Activated CD4-positive, alpha-beta memory T cell treated with anti-CD3 and anti-CD28 coated beads, Interleukin-2, amount 10 ng/mL, durations not matched to agents 7 days and 5 days (primary cell): ENCODE data around the gene B3GAT2. TPM values are rescaled to one million over a fixed set of nuclear protein-coding genes. Genes with fewer than 3 reads are reported as not detected.

Source experiments
- CTCF ChIA-PET: fragments of 350-600 bp; sonication (Branson Sonifier 250); formaldehyde crosslinking; loops from one replicate; lab custom pipeline; 2021; ENCODE audit warnings: antibody characterized with exemption, inconsistent platforms; lab: Charles Lee
- POLR2A ChIA-PET: fragments of 350-600 bp; sonication (Branson Sonifier 250); formaldehyde crosslinking; loops from one replicate; lab custom pipeline; 2021; ENCODE audit warnings: antibody characterized with exemption; lab: Charles Lee
- DNase-seq: peaks from one replicate; pipeline ENCODE4 v3.0.0-alpha.2; 2020
- H3K27ac Mint-ChIP-seq: one replicate; pipeline ENCODE4 v1.8.0; 2021; ENCODE audit warnings: mild to moderate bottlenecking, mixed read lengths
- H3K27me3 Mint-ChIP-seq: one replicate; pipeline ENCODE4 v1.8.0; 2021; ENCODE audit warnings: mixed read lengths
- H3K36me3 Mint-ChIP-seq: one replicate; pipeline ENCODE4 v1.8.0; 2021; ENCODE audit warnings: low read depth, mixed read lengths
- H3K4me1 Mint-ChIP-seq: one replicate; pipeline ENCODE4 v1.8.0; 2021; ENCODE audit warnings: mixed read lengths
- H3K4me3 Mint-ChIP-seq: one replicate; pipeline ENCODE4 v1.8.0; 2021; ENCODE audit warnings: mild to moderate bottlenecking, mixed read lengths
- H3K9me3 Mint-ChIP-seq: one replicate; pipeline ENCODE4 v1.8.0; 2021; ENCODE audit warnings: mixed read lengths
- total RNA-seq, 2 experiments: library from RNA; stranded (reverse); gene quantifications; one replicate each; pipeline ENCODE4 v1.2.3, GENCODE V29; 2021

Gene B3GAT2
- total RNA-seq, 2 experiments from 2014 or later: 0.05 TPM; not detected in 1

DNA sequence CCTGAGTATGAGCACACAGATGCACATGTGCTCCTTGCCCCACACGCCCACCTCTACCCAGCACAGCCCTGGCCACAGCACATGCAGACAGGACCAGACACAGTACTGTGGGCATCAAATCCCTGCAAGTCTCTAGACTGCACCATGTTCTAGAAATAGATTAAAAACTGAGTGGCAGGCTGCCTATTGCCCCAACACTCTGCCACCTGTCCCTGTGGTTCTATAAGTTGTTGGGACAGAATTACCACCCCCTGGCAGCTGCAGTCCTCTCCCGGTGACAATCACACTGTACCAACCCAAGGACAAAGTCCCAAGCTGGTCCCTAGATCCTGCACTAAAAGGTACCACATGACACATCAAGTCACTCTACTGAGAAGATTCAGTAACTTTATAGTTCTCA is 70.2 kb downstream of the B3GAT2 start:
- CTCF ChIA-PET: interaction anchor here (1.2 to 3.0 kb wide), 3 partner anchors 178 to 366 kb away, joined by 3 to 96 read pairs (median 39); no protein-coding TSS in a partner anchor
- POLR2A ChIA-PET: no interaction called here
- H3K36me3 Mint-ChIP-seq: no peaks in the 10 kb centered on the region

GRCh38 chr6:70886071-70886470 is 70.8 kb downstream of the B3GAT2 start:
- Mint-ChIP-seq H3K4me1 (no peaks in the 10 kb centered on the region), H3K9me3 (no peaks in the 10 kb centered on the region), H3K27me3 (no peaks in the 10 kb centered on the region), H3K36me3 (no peaks in the 10 kb centered on the region), H3K4me3 (no peak overlapping the region), H3K27ac (no peak overlapping the region)
- CTCF ChIA-PET: interaction anchor here (1.0 to 3.0 kb wide), 7 partner anchors 8 to 366 kb away, joined by 3 to 96 read pairs (median 16); no protein-coding TSS in a partner anchor
- POLR2A ChIA-PET: no interaction called here
- no peak for DNase-seq

More for the DNA sequence above, 70.2 kb downstream of the B3GAT2 start:
- H3K9me3 Mint-ChIP-seq: no peaks in the 10 kb centered on the region
- no peak for DNase-seq
- no peak overlapping the region for H3K27ac Mint-ChIP-seq
- no peaks in the 10 kb centered on the region for H3K27me3 Mint-ChIP-seq
- no peaks in the 10 kb centered on the region for H3K4me1 Mint-ChIP-seq
- H3K4me3 Mint-ChIP-seq: no peak overlapping the region

- Mint-ChIP-seq H3K36me3 (no peaks in the 10 kb centered on the region), H3K27ac (no peak overlapping the region), H3K9me3 (no peaks in the 10 kb centered on the region), H3K27me3 (peaks cover 2% of the 10 kb centered on the region), H3K4me1 (no peaks in the 10 kb centered on the region), H3K4me3 (no peak overlapping the region)
- POLR2A ChIA-PET: interaction anchor here (0.7 kb wide), 1 partner anchor 772 kb away, joined by 3 read pairs; no protein-coding TSS in a partner anchor
- peak; percentile 60 for DNase-seq
- CTCF ChIA-PET: interaction anchor here (0.5 to 3.0 kb wide), 37 partner anchors 8 to 1207 kb away, joined by 3 to 96 read pairs (median 4); partner anchors contain the start of gene B3GAT2
Measured at GRCh38 chr6:70884074-70884983, 72.5 kb downstream of the B3GAT2 start.

DNA sequence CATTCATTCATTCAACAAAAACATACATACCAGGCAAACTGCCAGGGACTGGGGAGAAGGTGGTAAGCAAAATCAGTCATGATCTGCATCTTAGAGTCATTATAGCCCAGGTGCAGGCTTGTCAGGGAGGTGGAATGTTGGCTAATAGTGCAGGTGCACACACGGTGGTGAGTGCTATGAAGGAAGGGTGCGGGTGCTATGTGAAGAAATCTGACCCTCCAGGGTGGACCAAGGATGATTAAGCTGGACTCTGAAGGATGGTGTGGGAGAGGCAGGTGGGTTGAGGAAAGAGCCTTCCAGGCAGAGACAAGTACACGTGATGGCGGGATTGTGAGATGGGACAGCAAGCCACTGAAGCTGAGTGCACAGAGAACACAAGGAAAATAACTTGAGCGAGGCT is 77.4 kb downstream of the B3GAT2 start:
- no peak overlapping the region for H3K27ac Mint-ChIP-seq
- ChIA-PET CTCF (interaction anchor here (1.2 kb wide), 1 partner anchor 76 kb away, joined by 4 read pairs; no protein-coding TSS in a partner anchor), POLR2A (no interaction called here)
- H3K9me3 Mint-ChIP-seq: no peaks in the 10 kb centered on the region
- peaks cover 14% of the 10 kb centered on the region for H3K27me3 Mint-ChIP-seq
- H3K36me3 Mint-ChIP-seq: no peaks in the 10 kb centered on the region
- no peak for DNase-seq
- no peaks in the 10 kb centered on the region for H3K4me1 Mint-ChIP-seq
- no peak overlapping the region for H3K4me3 Mint-ChIP-seq

GRCh38 chr6:70874181-70874913 is 82.5 kb downstream of the B3GAT2 start:
- no peaks in the 10 kb centered on the region for H3K36me3 Mint-ChIP-seq
- peaks cover 17% of the 10 kb centered on the region for H3K27me3 Mint-ChIP-seq
- ChIA-PET POLR2A (no interaction called here), CTCF (interaction anchor here (1.2 kb wide), 1 partner anchor 10 kb away, joined by 4 read pairs; no protein-coding TSS in a partner anchor)
- H3K4me3 Mint-ChIP-seq: no peak overlapping the region
- no peak for DNase-seq
- peaks cover 11% of the 10 kb centered on the region for H3K9me3 Mint-ChIP-seq
- no peaks in the 10 kb centered on the region for H3K4me1 Mint-ChIP-seq
- H3K27ac Mint-ChIP-seq: no peak overlapping the region

DNA sequence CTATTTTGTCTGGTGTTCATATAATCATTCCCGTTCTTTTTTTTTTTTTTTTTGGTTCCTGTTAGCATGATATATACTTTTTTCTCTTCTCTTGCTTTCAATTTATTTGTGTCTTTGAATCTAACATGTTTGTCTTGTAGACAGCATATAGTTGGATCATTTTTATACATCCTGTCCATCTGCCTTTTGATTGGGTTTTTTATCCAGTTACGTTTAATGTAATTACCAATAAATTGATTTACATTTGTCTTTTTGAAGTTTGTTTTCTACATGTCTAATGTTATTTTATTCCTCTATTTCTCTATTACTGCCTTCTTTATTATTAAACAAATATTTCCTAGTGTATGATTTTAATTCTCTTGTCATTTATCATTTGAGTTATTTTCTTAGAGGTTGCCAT is 84.4 kb downstream of the B3GAT2 start:
- no peaks in the 10 kb centered on the region for H3K4me1 Mint-ChIP-seq
- H3K36me3 Mint-ChIP-seq: no peaks in the 10 kb centered on the region
- H3K9me3 Mint-ChIP-seq: peaks cover 11% of the 10 kb centered on the region
- H3K4me3 Mint-ChIP-seq: no peak overlapping the region
- no peak for DNase-seq
- POLR2A ChIA-PET: no interaction called here
- CTCF ChIA-PET: interaction anchor here (1.0 kb wide), 1 partner anchor 12 kb away, joined by 4 read pairs; no protein-coding TSS in a partner anchor
- H3K27me3 Mint-ChIP-seq: peaks cover 22% of the 10 kb centered on the region
- no peak overlapping the region for H3K27ac Mint-ChIP-seq

GRCh38 chr6:70864401-70864800 is 92.5 kb downstream of the B3GAT2 start:
- Mint-ChIP-seq H3K27ac (no peak overlapping the region), H3K4me1 (peaks cover 6% of the 10 kb centered on the region), H3K27me3 (peaks cover 14% of the 10 kb centered on the region), H3K4me3 (no peak overlapping the region), H3K36me3 (peaks cover 15% of the 10 kb centered on the region), H3K9me3 (no peaks in the 10 kb centered on the region)
- POLR2A ChIA-PET: no interaction called here
- CTCF ChIA-PET: no interaction called here
- no peak for DNase-seq

- Mint-ChIP-seq H3K4me3 (no peak overlapping the region), H3K27me3 (peaks cover 10% of the 10 kb centered on the region), H3K27ac (no peak overlapping the region), H3K4me1 (peaks cover 6% of the 10 kb centered on the region), H3K36me3 (peaks cover 19% of the 10 kb centered on the region), H3K9me3 (no peaks in the 10 kb centered on the region)
- CTCF ChIA-PET: interaction anchor here (0.8 to 1.5 kb wide), 2 partner anchors 21 to 24 kb away, joined by 3 to 7 read pairs; no protein-coding TSS in a partner anchor
- no peak for DNase-seq
- POLR2A ChIA-PET: no interaction called here
Measured at GRCh38 chr6:70863343-70863742, 93.5 kb downstream of the B3GAT2 start.

GRCh38 chr6:70860920-70861319 is 95.9 kb downstream of the B3GAT2 start:
- POLR2A ChIA-PET: no interaction called here
- DNase-seq: no peak
- no peak overlapping the region for H3K27ac Mint-ChIP-seq
- H3K4me3 Mint-ChIP-seq: no peak overlapping the region
- no peaks in the 10 kb centered on the region for H3K27me3 Mint-ChIP-seq
- H3K9me3 Mint-ChIP-seq: no peaks in the 10 kb centered on the region
- H3K4me1 Mint-ChIP-seq: peaks cover 6% of the 10 kb centered on the region
- peaks cover 19% of the 10 kb centered on the region for H3K36me3 Mint-ChIP-seq
- CTCF ChIA-PET: no interaction called here

DNA sequence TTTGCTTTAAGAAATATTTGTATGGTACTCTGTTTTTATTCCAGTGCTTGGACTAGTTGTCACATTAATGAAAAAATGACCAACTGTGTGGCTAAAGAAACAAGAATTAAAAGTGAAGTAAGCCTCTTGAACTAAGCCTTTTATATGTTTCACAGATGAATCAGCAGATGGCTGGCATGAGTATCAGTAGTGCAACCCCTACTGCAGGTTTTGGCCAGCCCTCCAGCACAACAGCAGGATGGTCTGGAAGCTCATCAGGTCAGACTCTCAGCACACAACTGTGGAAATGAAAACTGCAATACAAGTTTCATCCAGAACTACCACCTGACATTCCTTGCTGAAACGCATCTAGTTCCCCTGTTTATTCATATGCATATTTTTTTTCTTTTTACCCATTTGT is 96.8 kb downstream of the B3GAT2 start:
- ChIA-PET CTCF (no interaction called here), POLR2A (no interaction called here)
- Mint-ChIP-seq H3K4me3 (no peak overlapping the region), H3K9me3 (no peaks in the 10 kb centered on the region), H3K27ac (no peak overlapping the region), H3K27me3 (no peaks in the 10 kb centered on the region), H3K36me3 (peaks cover 19% of the 10 kb centered on the region), H3K4me1 (peaks cover 6% of the 10 kb centered on the region)
- no peak for DNase-seq

- no peak overlapping the region for H3K27ac Mint-ChIP-seq
- CTCF ChIA-PET: interaction anchor here (0.7 to 1.3 kb wide), 4 partner anchors 9 to 155 kb away, joined by 3 to 5 read pairs (median 4); no protein-coding TSS in a partner anchor
- H3K4me1 Mint-ChIP-seq: no peaks in the 10 kb centered on the region
- POLR2A ChIA-PET: no interaction called here
- H3K4me3 Mint-ChIP-seq: no peak overlapping the region
- H3K9me3 Mint-ChIP-seq: no peaks in the 10 kb centered on the region
- no peak for DNase-seq
- peaks cover 19% of the 10 kb centered on the region for H3K36me3 Mint-ChIP-seq
- no peaks in the 10 kb centered on the region for H3K27me3 Mint-ChIP-seq
Measured at GRCh38 chr6:70857387-70858077, 99.3 kb downstream of the B3GAT2 start.

DNA sequence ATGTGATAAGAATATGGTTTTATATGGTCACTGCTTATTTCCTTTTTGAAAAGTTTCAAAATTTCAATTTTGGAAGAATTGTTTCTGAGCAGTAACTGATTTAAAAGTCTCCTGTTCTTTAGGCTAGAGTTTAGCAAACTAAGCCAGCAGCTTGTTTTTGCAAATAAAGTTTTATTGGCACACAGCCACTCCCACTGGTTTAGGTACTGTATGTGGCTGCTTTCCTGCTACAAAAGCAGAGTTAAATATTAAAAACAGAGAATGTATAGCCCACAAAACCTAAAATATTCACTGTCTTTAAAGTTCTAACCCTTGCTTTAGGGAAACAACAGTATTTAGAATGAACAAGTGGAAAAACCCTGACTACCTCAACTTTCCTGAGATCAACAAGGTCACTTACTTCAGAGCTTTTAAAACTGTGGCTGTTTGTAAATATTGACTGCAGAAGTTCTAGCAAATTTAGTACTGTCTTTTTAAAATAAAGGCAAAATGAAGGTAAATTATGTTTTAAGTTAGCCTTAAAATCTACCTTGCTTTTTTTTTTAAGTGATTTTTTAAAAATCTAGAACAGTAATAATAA is 104.1 kb downstream of the B3GAT2 start:
- POLR2A ChIA-PET: no interaction called here
- Mint-ChIP-seq H3K4me3 (no peak overlapping the region), H3K27ac (no peak overlapping the region), H3K27me3 (no peaks in the 10 kb centered on the region), H3K9me3 (no peaks in the 10 kb centered on the region), H3K36me3 (peaks cover 4% of the 10 kb centered on the region), H3K4me1 (no peaks in the 10 kb centered on the region)
- CTCF ChIA-PET: no interaction called here
- DNase-seq: no peak
